GM12873 (cell line): ENCODE data around the gene EIF3L.

ENCODE experiments used
- TF ChIP-seq, protein P1 (sequence below): IDR thresholded peaks from 2 replicates; pipeline ENCODE4 v1.5.1; 2012; ENCODE audit warnings: low read depth, mild to moderate bottlenecking, moderate library complexity, low read length, control low read depth; ENCODE audit not compliant: insufficient read depth; ENCODE audit errors: missing control alignments

The EIF3L gene

DNA sequence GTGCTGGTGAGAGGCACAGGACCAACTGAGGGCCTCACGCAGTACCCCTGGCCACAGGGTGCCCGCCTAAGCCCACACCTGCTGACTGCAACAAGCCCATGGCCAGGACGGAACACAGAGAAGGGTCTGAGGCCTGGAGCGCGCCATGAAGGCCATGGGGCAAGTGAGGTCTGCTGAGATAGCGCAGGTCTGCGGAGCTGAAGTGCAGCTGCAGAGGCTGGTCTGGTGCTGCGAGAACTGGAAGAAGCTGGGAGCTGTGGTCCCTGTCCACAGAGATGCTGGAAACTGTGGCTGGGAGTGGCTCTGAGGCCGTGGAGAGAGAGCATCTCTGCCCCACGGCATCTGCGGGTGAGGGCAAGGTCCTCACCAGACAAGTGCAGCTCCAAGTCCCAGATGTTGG, 17.7 kb upstream of the EIF3L start:
- TF ChIP-seq, protein P1, sequence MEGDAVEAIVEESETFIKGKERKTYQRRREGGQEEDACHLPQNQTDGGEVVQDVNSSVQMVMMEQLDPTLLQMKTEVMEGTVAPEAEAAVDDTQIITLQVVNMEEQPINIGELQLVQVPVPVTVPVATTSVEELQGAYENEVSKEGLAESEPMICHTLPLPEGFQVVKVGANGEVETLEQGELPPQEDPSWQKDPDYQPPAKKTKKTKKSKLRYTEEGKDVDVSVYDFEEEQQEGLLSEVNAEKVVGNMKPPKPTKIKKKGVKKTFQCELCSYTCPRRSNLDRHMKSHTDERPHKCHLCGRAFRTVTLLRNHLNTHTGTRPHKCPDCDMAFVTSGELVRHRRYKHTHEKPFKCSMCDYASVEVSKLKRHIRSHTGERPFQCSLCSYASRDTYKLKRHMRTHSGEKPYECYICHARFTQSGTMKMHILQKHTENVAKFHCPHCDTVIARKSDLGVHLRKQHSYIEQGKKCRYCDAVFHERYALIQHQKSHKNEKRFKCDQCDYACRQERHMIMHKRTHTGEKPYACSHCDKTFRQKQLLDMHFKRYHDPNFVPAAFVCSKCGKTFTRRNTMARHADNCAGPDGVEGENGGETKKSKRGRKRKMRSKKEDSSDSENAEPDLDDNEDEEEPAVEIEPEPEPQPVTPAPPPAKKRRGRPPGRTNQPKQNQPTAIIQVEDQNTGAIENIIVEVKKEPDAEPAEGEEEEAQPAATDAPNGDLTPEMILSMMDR = no peak

DNA sequence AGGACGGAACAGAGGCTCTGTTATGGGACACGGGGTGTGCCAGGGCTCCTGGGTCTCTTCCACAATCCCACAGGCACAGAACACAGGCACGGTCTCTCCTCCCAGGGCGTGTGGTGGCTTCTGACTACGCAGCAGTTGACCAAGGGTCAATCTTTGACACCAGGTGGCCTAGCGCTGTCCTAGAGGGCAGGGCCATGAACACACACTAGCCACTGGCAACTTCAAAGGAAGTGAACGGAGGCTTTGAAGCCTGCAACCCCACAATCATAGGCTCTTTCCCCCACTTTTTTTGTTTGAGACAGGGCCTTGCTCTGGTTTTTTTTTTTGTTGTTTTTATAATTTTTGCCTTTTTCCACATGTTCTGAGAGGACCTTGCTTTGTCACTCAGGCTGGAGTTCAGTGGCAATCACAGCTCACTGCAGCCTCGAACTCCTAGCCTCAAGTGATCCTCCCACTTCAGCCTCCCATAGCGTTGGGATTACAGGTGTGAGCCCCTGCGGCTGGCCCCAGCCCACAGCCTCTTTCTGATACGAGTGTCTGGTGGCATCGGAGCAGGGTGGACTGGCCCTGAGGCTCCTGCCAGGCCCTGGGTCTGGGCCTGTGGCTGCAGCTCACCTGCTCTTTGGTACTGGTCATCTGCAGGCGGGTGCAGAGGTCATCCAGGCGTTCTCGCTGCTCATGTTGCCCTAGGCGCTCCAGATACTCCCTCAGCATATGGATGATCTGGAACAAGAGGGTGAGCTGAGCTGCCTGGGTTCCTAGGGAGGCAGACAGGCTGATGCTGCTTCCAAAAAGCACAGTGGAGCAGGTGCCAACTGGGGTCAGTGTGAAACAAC, 17.0 kb upstream of the EIF3L start:
- TF ChIP-seq, protein P1 = no peak

DNA sequence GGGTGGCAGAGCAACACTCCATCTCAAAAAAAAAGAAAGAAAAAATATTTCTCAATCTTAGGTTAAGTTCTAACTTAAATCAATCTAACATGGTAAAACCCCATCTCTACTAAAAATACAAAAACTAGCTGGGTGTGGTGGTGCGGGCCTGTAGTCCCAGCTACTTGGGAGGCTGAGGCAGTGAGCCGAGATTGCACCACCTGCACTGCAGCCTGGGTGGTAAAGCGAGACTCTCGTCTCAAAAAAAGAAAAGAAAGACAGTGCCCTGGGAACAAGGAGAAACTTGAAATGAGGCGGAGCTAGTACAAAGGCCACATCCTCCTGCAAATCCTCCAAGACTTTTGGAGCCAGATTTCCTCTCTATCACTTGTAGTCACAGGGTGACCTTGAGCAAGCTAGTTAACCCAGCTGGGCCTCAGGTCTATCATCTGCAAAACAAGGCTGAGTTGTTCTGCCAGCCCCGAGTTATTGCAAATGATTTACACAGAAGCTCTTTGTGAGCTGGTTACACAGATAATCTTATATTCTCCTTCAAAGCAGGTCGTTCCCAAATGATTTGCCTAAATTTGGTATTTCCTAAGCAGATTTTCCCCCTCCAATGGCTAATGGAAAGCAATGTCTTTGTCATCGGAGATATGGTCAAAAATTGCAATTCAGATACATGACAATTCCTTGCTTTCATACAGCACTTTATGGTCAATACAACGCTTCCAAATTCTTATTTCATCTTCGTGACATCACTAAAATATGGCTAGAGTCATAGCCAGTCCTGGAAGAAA, 7.0 kb upstream of the EIF3L start:
- TF ChIP-seq, protein P1 = no peak

DNA sequence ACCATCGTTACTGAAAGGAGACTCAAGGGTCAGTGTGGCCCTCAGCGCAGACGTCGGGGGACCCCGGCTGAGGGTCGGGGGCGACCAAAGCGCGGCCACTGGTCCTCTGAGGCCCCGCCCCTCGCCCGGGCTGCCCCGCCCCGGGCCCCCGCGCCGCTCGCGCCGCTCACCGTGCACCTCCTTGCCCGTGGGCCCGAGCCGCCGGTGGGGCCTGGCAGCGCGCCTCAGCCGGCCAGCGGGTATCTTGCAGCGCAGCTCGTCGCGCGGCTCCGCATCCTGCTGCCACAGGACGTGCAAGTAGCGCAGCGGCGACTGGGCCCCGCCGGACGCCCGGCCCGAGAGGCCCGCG, 5.5 kb upstream of the EIF3L start:
- TF ChIP-seq, protein P1 = no peak

DNA sequence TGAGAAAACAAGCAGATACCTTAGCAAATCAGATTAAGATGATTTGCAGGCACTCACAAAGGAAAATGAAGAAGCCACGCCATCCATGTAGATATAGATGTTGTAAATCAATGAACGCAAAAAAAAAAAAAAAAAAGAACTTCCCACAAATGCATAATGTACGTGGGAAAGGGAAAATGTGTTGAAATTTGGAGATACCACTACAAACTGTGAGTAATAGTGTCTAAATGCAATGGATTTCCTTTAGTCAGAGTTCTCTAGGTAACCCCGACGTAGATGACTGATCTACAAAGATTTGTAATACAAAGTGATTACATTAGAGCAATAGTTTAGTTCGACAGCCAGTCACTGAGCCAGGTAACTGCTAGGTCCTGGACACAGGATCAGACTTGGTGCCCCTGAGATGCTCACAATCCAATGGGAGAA, 4.3 kb upstream of the EIF3L start:
- TF ChIP-seq, protein P1 = no peak

DNA sequence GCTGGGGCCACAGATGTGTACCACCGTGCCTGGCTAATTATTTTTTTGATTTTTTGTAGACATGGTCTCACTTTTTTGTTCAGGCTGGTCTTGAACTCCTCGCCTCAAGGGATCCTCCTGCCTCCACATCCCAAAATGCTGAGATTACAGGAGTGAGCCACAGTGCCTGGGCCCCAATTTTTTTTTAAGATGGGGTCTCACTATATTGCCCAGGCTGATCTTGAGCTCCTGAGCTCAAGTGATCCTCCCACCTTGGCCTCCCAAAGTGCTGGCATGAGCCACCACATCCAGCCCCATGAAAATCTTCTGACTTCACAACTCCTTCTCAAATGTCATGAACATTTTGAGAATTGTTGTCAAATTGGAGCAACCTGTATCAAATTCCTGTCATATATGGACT, 2.8 kb upstream of the EIF3L start:
- TF ChIP-seq, protein P1 = no peak

DNA sequence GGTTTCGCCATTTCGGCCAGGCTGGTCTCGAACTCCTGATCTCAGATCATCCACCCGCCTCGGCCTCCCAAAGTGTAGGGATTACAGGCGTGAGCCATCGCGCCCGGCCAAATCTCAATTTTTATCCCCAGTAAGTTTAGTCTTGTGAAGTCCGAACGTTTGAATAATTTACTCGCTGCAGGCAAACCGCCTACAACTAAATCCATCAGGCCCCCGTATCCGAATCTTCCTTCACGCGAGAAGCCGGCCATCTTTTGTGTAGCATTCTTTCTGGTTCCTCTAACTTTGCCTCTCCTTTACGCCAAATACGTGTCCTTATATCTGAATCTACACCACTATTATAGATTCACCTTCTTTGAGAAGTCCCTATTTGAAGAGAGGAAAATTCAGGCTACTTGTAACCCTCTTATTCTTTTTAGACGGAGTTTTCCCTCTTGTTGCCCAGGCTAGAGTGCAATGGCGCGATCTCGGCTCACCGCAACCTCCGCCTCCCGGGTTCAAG, 581 bp upstream of the EIF3L start:
- TF ChIP-seq, protein P1 = no peak
